GM06990 (cell line): ENCODE measurements around the gene KCNH4.

Experiments used
- DNase-seq: peaks from one replicate; pipeline ENCODE4 v3.0.0-alpha.2; 2011; ENCODE audit not compliant: insufficient read length; ENCODE audit errors: extremely low read depth
- H3K27me3 ChIP-seq: replicated peaks from 2 replicates; pipeline ENCODE4 v1.6.0; 2011; ENCODE audit warnings: low read length; ENCODE audit not compliant: control insufficient read depth, insufficient read depth
- H3K36me3 ChIP-seq: 2 replicates; pipeline ENCODE4 v1.5.1; 2011; ENCODE audit warnings: low read length; ENCODE audit not compliant: control insufficient read depth, insufficient read depth
- H3K4me3 ChIP-seq: replicated peaks from 2 replicates; pipeline ENCODE4 v1.5.1; 2011; ENCODE audit warnings: low read depth, mild to moderate bottlenecking, control low read depth, low read length
- TF ChIP-seq, protein P1 (sequence below): IDR thresholded peaks from 2 replicates; pipeline ENCODE4 v1.5.1; 2011; ENCODE audit warnings: low read length, control low read depth, mild to moderate bottlenecking, inconsistent platforms; ENCODE audit not compliant: insufficient read depth, poor library complexity, severe bottlenecking

The KCNH4 gene

DNA sequence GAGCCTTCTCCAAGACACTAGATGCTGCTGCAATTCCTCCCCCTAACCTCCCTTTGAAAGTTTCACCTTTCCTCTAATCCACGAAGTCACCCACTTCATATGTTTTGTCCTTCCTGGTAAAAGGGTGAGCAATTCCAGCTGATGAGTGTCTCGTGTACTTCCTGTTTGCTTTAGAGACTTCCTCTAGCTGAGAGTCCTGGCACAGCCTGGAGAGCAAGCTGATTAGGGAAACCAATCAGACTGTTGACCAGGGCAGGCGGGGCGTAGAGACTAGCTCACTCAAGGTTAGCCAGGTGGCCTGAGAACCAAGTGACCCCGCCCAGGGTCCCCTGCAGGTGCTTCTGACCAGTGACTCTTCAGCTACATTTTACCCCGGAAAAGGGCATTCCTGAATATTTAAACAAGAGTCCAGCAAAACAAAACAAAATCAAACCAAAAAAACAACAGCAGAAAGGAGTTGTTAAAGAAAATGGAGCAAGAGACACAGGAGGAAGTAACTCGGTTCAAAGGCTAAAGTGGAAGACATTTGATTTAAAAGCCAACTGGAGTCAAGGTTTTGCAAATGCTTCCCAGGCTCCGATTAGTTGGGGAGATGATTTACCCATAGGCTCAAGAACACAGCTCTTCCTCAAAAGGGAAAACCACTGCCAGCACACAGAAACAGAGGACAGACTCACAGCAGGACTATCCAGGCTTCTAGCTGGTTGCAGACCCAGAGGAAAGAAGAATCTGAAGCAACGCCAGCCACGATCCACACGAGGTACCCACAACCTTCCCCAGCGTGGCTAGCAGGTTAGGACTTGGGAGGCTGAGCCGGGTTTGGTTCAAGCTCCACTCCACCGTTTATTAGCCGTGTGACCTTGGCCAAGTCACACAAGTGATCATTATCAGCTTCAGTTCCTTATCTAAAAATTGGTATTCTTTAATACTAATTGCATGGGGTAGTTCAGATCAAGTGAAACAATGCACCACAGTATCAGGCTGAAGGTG lies 45.0 kb downstream of the KCNH4 start:
- Histone ChIP-seq H3K27me3 (no peaks in the 10 kb centered on the region), H3K4me3 (no peak overlapping the region), H3K36me3 (peaks cover 13% of the 10 kb centered on the region)
- TF ChIP-seq, protein P1, sequence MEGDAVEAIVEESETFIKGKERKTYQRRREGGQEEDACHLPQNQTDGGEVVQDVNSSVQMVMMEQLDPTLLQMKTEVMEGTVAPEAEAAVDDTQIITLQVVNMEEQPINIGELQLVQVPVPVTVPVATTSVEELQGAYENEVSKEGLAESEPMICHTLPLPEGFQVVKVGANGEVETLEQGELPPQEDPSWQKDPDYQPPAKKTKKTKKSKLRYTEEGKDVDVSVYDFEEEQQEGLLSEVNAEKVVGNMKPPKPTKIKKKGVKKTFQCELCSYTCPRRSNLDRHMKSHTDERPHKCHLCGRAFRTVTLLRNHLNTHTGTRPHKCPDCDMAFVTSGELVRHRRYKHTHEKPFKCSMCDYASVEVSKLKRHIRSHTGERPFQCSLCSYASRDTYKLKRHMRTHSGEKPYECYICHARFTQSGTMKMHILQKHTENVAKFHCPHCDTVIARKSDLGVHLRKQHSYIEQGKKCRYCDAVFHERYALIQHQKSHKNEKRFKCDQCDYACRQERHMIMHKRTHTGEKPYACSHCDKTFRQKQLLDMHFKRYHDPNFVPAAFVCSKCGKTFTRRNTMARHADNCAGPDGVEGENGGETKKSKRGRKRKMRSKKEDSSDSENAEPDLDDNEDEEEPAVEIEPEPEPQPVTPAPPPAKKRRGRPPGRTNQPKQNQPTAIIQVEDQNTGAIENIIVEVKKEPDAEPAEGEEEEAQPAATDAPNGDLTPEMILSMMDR = no peak
- no peak for DNase-seq

DNA sequence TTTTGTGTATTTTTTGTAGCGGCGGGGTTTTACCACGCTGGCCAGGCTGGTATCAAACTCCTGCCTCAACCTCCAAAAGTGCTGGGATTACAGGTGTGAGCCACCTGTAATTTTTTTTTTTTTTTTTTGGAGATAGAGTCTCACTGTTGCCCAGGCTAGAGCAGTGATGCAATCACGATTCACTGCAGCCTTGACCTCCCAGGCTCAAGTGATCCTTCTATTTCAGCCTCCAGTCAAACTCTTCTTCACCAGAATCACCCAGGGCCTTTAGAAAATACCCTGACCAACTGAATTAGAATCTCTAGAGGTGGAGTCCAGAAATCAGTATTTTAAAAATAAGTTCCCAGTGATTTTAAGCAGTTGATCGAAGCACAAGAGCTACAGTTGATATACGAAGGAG lies 45.8 kb downstream of the KCNH4 start:
- H3K4me3 ChIP-seq = no peak overlapping the region
- no peaks in the 10 kb centered on the region for H3K27me3 ChIP-seq
- TF ChIP-seq, protein P1 = no peak
- DNase-seq = no peak
- H3K36me3 ChIP-seq = peaks cover 17% of the 10 kb centered on the region

DNA sequence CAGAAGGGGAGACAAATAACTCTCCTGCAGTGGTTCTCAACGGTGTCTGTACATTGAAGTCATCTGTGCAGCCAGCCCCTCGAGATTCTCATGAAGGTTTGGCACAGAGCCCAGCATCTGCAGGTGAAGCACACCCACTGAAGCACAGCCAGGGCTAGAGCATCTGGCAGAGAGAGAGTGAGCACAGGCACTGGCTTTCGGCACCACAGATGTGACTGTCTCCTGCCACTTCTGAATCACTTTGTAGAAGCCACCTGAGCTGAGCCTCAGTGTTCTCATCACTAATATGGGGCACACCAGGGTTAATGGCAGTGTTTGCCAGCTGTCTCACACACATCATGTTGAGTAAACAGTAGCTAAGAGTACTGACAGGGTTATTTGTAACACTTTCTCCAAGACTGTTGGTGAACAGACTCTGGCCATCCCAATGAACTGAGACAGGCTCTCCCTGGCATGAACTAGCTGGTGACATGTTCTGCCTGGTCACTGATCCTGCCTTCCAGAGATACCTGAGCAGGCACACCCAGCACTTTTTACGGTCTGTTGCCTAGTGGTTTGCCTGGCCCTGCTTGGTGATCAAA lies 47.4 kb downstream of the KCNH4 start:
- DNase-seq = no peak
- TF ChIP-seq, protein P1 = no peak
- Histone ChIP-seq H3K27me3 (no peaks in the 10 kb centered on the region), H3K36me3 (peaks cover 29% of the 10 kb centered on the region), H3K4me3 (no peak overlapping the region)

DNA sequence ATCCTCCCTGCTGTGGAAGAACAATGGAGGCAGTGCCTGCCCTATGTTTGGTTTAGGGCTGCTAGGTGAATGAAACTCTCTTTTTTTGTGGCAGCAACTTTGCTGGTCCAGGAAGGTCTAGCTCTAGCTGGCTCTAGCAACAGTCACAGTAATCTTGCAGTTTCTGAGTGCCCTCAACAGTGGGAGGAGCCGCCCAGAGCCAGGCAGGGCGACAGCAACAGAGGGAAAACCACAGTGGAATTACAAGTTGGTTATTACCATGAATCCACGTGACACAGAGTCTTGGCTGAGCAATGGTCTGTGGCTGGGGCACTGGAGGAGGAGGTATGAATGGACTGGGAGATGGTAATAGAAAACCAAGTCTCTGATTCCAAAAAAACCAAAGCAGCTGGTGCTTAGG lies 48.0 kb downstream of the KCNH4 start:
- Histone ChIP-seq H3K27me3 (no peaks in the 10 kb centered on the region), H3K4me3 (no peak overlapping the region), H3K36me3 (peaks cover 31% of the 10 kb centered on the region)
- TF ChIP-seq, protein P1 = no peak
- no peak for DNase-seq

DNA sequence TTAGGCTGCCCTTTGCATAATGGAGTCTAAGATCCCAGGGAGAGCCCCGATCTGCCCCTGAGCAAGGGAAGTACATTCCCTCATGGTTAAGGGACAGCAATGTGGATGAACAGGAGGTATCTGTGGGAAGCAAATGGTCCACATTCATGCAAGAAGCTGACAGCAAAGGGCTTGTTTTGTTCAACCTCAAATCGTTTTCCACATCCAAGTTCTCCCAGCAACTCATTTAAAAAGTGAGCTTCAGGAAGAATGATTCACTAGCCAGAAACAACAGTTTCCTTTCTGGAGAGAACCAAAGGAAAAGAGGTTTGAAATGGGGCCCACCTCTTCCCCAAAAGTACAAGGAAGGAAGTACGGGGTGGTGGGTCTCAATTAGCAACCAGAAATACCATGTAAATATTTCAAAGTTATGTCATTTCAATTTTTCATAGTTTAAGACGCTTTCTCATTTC lies 48.9 kb downstream of the KCNH4 start:
- H3K27me3 ChIP-seq = no peaks in the 10 kb centered on the region
- peaks cover 35% of the 10 kb centered on the region for H3K36me3 ChIP-seq
- no peak for DNase-seq
- no peak overlapping the region for H3K4me3 ChIP-seq
- TF ChIP-seq, protein P1 = no peak
